ENCODE results near the gene VPREB1.
"Not testable (repeated sequence)": the region's sequence is repeated elsewhere in the genome, so short reads cannot be mapped to it uniquely, and the experiment has no call there.

Gene VPREB1

DNA sequence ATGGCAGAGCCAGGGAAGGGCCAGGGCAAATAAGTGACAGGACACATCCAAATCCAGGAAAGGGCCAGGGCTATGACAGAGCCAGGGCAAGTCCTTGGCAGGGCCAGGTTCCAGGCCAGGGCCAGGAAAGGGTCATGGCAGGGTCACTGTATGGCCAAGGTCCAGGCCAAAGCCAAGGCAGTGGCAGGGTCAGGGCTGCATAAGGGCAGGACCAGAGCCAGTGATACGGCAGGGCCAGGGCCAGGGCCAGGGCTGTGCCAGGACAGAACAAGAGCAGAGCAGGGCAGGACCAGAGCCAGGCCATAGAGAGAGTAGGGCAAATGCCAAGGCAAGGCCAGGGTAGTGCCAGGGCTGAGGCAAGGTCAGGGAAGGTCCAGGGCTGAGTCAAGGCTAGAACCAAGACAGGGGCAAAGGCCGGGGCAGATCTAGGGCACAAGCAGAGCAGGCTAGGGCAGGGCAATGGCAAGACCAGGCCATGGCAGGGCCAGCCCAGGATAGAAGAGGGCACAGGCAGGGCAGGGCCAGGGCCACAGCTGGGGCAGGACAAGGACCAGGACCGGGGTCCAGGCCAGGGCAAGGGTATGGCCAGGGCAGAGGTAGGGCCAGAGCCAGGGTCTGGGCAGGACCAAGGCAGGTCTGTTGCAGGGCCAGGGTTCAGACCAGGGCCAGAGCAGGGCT is 46.7 kb downstream of the VPREB1 start:
- DNase-seq; H3K4me3 Mint-ChIP-seq; H3K27me3 Mint-ChIP-seq; H3K27ac Mint-ChIP-seq; H3K9me3 Mint-ChIP-seq; H3K4me1 Mint-ChIP-seq (ENCODE audit: low read depth): not testable (repeated sequence)
- H3K36me3 Mint-ChIP-seq (ENCODE audit: low read depth) = peaks cover 18% of the 10 kb centered on the region

DNA sequence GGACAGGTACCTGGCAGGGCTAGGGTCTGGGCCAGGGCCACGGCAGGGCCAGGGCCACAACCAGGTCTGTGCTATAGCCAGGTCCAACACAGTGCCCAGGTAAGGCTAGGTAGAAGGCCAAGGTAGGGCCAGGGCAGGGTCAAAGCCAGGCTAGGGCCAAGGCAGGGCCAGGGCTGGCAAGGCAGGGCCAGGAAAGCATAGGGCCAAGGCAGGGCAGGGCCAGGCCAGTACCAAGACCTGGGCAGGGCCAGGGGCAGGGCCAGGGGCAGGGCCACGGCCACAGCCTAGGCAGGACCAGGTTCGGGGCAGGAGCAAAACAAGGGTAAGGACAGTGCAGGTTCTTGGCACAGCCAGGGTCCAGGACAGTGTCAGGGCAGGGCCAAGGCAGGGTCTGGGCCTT is 48.1 kb downstream of the VPREB1 start:
- not testable (repeated sequence) for H3K4me3 Mint-ChIP-seq; DNase-seq; H3K4me1 Mint-ChIP-seq (ENCODE audit: low read depth); H3K9me3 Mint-ChIP-seq; H3K27ac Mint-ChIP-seq; H3K27me3 Mint-ChIP-seq
- peaks cover 22% of the 10 kb centered on the region for H3K36me3 Mint-ChIP-seq (ENCODE audit: low read depth)

GRCh38 chr22:22293436-22293835 is 48.9 kb downstream of the VPREB1 start:
- not testable (repeated sequence) for H3K27ac Mint-ChIP-seq; H3K4me3 Mint-ChIP-seq; DNase-seq; H3K9me3 Mint-ChIP-seq; H3K27me3 Mint-ChIP-seq; H3K4me1 Mint-ChIP-seq (ENCODE audit: low read depth)
- H3K36me3 Mint-ChIP-seq (ENCODE audit: low read depth) = peaks cover 24% of the 10 kb centered on the region

GRCh38 chr22:22294641-22295040 is 50.1 kb downstream of the VPREB1 start:
- H3K9me3 Mint-ChIP-seq, H3K27me3 Mint-ChIP-seq, H3K4me3 Mint-ChIP-seq, DNase-seq, H3K27ac Mint-ChIP-seq: not testable (repeated sequence)
- Mint-ChIP-seq H3K4me1 (ENCODE audit: low read depth) (peaks cover 11% of the 10 kb centered on the region), H3K36me3 (ENCODE audit: low read depth) (peaks cover 24% of the 10 kb centered on the region)

All from activated T-cell treated with anti-CD3 and anti-CD28 coated beads, Interleukin-2, amount 50 U/mL, for 24 hours (primary cell).